Breast epithelium (tissue), 4 donors: Measurements from ENCODE around the gene BRINP1. TPM values are rescaled to one million over a fixed set of nuclear protein-coding genes. Genes with fewer than 3 reads are reported as not detected.

Experiments used
- DNase-seq, 2 donors: peaks; one replicate each; pipeline ENCODE4 v3.0.0-alpha.2; 2019; ENCODE audit warnings: low spot score in 2 of 2
- H3K27ac ChIP-seq, 2 donors: fragments of 200-600 bp; sonication (generic) in 1 of 2; one replicate each; pipeline ENCODE4 v1.5.1; 2016 to 2019; ENCODE audit warnings: mild to moderate bottlenecking in 1 of 2
- H3K27me3 ChIP-seq, 2 donors: fragments of 200-600 bp; sonication (generic) in 1 of 2; one replicate each; pipeline versions ENCODE4 v1.5.1 to v1.6.0; 2017 to 2019; ENCODE audit warnings: control low read depth in 1 of 2, mild to moderate bottlenecking in 1 of 2
- H3K36me3 ChIP-seq: fragments of 200-600 bp; one replicate; pipeline ENCODE4 v1.5.1; 2019
- H3K4me1 ChIP-seq, 2 donors: fragments of 200-600 bp; sonication (generic); one replicate each; pipeline ENCODE4 v1.5.1; 2016 to 2019; ENCODE audit warnings: control low read depth in 1 of 2
- H3K4me3 ChIP-seq, 3 donors: fragments of 200-600 bp; sonication (generic); 1 replicate in 2 of 3; 2 replicates in 1 of 3; pipeline ENCODE4 v1.5.1; 2016 to 2019; ENCODE audit warnings: mild to moderate bottlenecking in 3 of 3, moderate library complexity in 2 of 3
- H3K9me3 ChIP-seq, 2 donors: fragments of 200-600 bp; sonication (generic) in 1 of 2; one replicate each; pipeline ENCODE4 v1.5.1; 2016 to 2019; ENCODE audit warnings: control low read depth in 1 of 2
- POLR2A ChIP-seq: fragments of 450-650 bp; IDR thresholded peaks from one replicate; pipeline ENCODE4 v1.6.1; 2016; ENCODE audit warnings: antibody characterized with exemption, mild to moderate bottlenecking, moderate library complexity
- POLR2AphosphoS5 ChIP-seq, 3 donors: sonication (generic); formaldehyde crosslinking; IDR thresholded peaks; one replicate each; pipeline ENCODE4 v1.6.1; 2017; ENCODE audit warnings: antibody characterized with exemption in 3 of 3
- intact Hi-C: fragments of 100-400 bp; cut with DNase I; formaldehyde crosslinking; loops from one replicate; pipeline ENCODE4 v1.15.1; 2023; ENCODE audit warnings: low total_unique reads
- total RNA-seq, 3 donors: library from RNA; depleted of rRNA; stranded (reverse); fragments of >200 nt; gene quantifications; one replicate each; pipeline ENCODE4 v1.1.0, GENCODE V29; 2016
- TF ChIP-seq, protein P1 (sequence below), 3 donors: fragments of 450-650 bp; IDR thresholded peaks; one replicate each; pipeline ENCODE4 v1.5.1; 2016 to 2017; ENCODE audit warnings: antibody characterized with exemption in 3 of 3, mild to moderate bottlenecking in 3 of 3, moderate library complexity in 3 of 3

BRINP1 gene
- total RNA-seq, 3 donors from 2014 or later, result 8.8 to 27.5 TPM; not detected in 1

DNA sequence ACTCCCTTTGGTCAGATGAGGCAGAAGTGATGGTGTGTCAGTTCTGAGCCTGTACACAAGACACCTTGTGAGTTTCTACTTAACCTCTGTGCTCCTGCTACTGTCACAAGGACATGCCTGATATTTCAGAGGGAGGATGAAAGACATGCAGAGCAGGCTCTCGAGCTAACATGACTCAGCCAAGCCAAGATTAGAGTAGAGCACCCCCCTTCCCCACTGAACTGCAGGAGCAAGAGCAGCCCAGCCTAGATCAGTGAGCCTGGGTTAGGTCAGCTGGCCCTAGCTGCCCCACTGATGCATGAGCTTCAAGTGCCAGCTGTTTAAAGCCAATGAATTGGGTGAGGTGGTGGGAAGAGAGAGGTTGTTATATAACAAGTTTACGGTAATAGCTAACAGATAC lies 36.7 kb downstream of the BRINP1 start:
- no peaks in the 10 kb centered on the region for H3K4me1 ChIP-seq
- no peaks in the 10 kb centered on the region for H3K27me3 ChIP-seq
- H3K36me3 ChIP-seq, result no peaks in the 10 kb centered on the region
- DNase-seq, result no peak
- no peak overlapping the region for H3K27ac ChIP-seq
- H3K4me3 ChIP-seq, result no peak overlapping the region
- intact Hi-C loops, result loop anchor here (5.0 kb wide), 1 partner anchor 120 kb away; no protein-coding TSS in a partner anchor
- TF ChIP-seq, protein P1, sequence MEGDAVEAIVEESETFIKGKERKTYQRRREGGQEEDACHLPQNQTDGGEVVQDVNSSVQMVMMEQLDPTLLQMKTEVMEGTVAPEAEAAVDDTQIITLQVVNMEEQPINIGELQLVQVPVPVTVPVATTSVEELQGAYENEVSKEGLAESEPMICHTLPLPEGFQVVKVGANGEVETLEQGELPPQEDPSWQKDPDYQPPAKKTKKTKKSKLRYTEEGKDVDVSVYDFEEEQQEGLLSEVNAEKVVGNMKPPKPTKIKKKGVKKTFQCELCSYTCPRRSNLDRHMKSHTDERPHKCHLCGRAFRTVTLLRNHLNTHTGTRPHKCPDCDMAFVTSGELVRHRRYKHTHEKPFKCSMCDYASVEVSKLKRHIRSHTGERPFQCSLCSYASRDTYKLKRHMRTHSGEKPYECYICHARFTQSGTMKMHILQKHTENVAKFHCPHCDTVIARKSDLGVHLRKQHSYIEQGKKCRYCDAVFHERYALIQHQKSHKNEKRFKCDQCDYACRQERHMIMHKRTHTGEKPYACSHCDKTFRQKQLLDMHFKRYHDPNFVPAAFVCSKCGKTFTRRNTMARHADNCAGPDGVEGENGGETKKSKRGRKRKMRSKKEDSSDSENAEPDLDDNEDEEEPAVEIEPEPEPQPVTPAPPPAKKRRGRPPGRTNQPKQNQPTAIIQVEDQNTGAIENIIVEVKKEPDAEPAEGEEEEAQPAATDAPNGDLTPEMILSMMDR (IDR thresholded peaks at IDR 0.05), result no peak
- peaks cover 13 to 16% of the 10 kb centered on the region in 2 donors for H3K9me3 ChIP-seq

DNA sequence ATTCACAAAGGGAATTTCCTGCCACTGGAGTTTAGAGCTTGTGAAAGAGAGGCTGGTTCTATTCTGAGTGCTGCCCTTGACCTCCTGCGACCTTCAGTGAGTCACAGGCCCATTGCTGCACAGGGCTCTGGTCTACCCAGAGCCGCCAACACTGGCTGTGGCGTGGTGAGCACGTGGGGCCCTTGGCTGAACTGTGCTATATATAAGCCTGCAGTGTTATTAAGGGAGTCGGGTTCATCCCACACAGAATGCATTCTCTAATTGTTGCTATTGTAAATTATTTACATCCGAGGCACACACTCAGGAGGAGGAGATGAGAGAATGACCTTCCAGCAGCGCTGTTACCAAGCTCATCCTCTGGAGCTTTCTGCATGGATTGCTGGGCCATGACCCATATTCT lies 47.1 kb downstream of the BRINP1 start:
- TF ChIP-seq, protein P1 (IDR thresholded peaks at IDR 0.05), result no peak
- TF ChIP-seq POLR2AphosphoS5 (IDR thresholded peaks at IDR 0.05) (no peak), POLR2A (no peak)
- intact Hi-C loops, result no loop called here
- Histone ChIP-seq H3K9me3 (no peaks in the 10 kb centered on the region), H3K4me3 (no peak overlapping the region), H3K27ac (no peak overlapping the region), H3K27me3 (no peaks in the 10 kb centered on the region), H3K36me3 (no peaks in the 10 kb centered on the region), H3K4me1 (no peaks in the 10 kb centered on the region)
- DNase-seq, result no peak

DNA sequence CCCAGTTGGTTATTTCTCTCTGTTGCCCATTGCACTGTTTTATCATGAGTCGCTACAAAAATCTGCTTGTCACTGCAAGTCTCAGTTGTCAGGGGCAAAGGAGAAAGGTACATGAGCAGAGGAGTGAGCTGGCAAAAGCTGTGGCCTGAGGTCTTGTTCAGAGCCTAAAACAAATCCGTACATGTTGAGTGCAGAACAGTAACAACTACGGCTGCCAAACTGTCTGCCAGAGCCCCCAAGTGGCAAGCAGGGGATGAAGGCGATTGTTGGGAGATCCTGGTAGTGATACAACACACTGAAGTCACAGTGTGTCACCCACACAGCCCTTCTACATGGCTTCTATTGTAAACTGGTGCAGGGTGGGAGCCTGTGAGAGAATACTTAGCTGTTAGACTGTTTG lies 50.9 kb downstream of the BRINP1 start:
- Histone ChIP-seq H3K4me1 (no peaks in the 10 kb centered on the region), H3K27me3 (no peaks in the 10 kb centered on the region), H3K4me3 (no peak overlapping the region), H3K36me3 (no peaks in the 10 kb centered on the region), H3K9me3 (no peaks in the 10 kb centered on the region), H3K27ac (peak overlapping the region in 1 of 2 donors; percentile 25)
- TF ChIP-seq, protein P1 (IDR thresholded peaks at IDR 0.05), result no peak
- TF ChIP-seq POLR2AphosphoS5 (IDR thresholded peaks at IDR 0.05), result no peak
- no peak for TF ChIP-seq POLR2A
- DNase-seq, result peak in 1 of 2 donors; percentile 74
- intact Hi-C loops, result no loop called here

DNA sequence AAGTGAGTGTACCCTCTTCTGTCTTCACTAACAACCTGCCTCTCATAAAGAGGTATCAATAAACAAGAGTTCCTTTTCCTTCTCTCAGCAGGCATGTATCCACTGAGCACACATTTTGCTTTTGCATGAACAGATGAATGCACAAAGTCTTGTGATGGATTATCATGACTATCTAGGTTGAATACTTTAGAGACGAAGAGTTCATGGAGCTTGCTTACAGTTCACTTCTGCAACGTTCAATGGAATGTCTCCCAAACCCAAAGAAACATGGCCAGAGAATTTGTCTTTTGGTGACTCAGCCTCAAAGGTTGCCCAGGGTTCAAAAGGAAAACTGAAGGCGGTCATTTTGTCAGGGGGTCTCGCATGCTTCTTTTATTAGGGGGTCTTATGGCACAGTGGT lies 55.4 kb downstream of the BRINP1 start:
- TF ChIP-seq POLR2A (no peak), POLR2AphosphoS5 (IDR thresholded peaks at IDR 0.05) (no peak)
- TF ChIP-seq, protein P1 (IDR thresholded peaks at IDR 0.05), result no peak
- Histone ChIP-seq H3K36me3 (no peaks in the 10 kb centered on the region), H3K27ac (no peak overlapping the region), H3K4me3 (no peak overlapping the region), H3K9me3 (no peaks in the 10 kb centered on the region), H3K27me3 (no peaks in the 10 kb centered on the region), H3K4me1 (no peaks in the 10 kb centered on the region)
- no peak for DNase-seq
- intact Hi-C loops, result no loop called here

DNA sequence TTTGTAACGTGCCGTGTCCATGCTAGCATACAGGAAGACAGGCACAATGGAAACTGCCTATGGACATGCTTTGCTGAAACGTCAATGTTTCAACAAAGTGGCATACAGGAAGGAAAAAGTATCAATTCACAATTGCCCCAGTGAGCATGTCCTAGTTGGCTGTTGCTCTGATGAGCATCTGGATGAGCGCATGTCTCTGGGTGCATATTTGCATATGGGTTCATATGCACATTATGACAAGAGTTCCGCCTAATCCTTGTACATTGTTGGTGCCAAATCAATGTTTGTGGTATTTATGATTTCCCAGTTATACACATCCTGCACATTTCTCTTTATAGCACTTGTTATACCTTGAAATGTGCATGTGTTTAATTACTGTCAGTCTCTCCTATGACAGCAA lies 58.5 kb downstream of the BRINP1 start:
- DNase-seq, result no peak
- Histone ChIP-seq H3K27ac (no peak overlapping the region), H3K4me1 (no peaks in the 10 kb centered on the region), H3K27me3 (no peaks in the 10 kb centered on the region), H3K9me3 (no peaks in the 10 kb centered on the region), H3K36me3 (no peaks in the 10 kb centered on the region), H3K4me3 (no peak overlapping the region)
- intact Hi-C loops, result no loop called here
- TF ChIP-seq, protein P1 (IDR thresholded peaks at IDR 0.05), result no peak
- no peak for TF ChIP-seq POLR2AphosphoS5 (IDR thresholded peaks at IDR 0.05)
- no peak for TF ChIP-seq POLR2A
